ENCODE results near the gene BCKDK. TPM values are rescaled to one million over a fixed set of nuclear protein-coding genes. Genes with fewer than 3 reads are reported as not detected.

Gene BCKDK
- total and polyA plus RNA-seq, 3 experiments from 2014 or later, result 29.4 to 42.5 (median 40.0) TPM

DNA sequence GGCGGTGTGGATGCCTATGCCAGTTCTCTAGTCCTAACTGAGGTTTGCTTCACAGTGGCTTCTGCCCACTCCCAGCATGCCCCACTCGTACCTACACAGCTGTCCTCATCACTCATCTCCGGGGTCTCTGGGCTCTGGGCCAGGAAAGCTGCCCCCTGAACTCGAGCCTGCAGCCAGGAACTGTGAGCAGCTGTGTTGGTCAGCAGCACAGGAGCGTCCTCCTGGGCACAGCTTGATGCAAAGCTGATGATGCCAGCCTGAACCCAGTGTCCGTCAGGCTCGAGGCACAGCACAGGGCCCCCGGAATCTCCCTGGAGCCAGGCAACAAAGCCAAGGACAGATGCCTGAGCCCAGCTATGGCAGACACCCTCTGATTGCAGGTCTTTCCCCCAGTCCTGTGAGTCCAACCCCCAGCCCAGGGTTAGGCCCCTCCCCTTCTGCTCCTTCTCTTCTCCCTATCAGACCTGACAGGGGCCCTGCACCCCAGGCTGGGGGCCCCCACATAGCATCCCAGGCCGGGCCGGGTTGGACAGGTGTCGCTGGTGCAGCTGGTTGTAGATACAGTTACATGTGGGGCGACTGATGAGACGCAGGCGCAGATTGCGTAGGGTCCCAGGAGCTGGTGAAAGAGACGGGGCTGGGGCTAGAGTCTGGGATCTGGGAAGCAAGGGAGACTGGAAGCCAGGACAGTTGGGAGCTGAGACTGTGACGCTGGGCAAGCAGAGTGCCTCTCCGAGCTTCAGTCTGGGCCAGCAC, 22.1 kb upstream of the BCKDK start:
- peaks cover 3 to 18% (median 6%) of the 10 kb centered on the region in 3 donors for H3K4me1 Mint-ChIP-seq
- CTCF ChIA-PET, result no interaction called here

DNA sequence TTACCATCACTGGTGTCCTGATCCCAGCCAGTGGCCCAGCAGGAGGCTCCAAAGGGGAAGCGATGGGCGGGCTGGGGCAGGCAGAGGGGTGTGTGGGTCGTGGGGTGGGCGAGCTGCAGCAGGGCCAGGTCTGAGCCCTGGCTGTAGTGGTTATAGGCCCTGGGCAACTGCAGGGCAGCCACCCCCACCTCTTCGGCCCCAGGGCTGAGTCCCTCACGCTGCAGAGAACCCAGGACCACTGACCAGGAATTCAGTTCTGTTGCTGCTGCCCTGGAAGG, 21.6 kb upstream of the BCKDK start:
- no peaks in the 10 kb centered on the region for H3K27me3 Mint-ChIP-seq
- Histone ChIP-seq H3K9me3 (ENCODE audit: low read length) (no peaks in the 10 kb centered on the region), H3K27me3 (ENCODE audit: insufficient read depth, low read length, poor library complexity, severe bottlenecking) (no peaks in the 10 kb centered on the region), H3K4me1 (ENCODE audit: insufficient read depth, low read length) (no peaks in the 10 kb centered on the region), H3K27ac (ENCODE audit: low read depth, low read length) (no peak overlapping the region), H3K4me3 (ENCODE audit: low read length) (no peak overlapping the region), H3K36me3 (ENCODE audit: insufficient read depth, low read length) (peaks cover 10% of the 10 kb centered on the region)
- H3K36me3 Mint-ChIP-seq, result peaks cover 0 to 65% (median 2%) of the 10 kb centered on the region in 3 donors
- DNase-seq, result no peak
- peaks cover 3 to 18% (median 6%) of the 10 kb centered on the region in 3 donors for H3K4me1 Mint-ChIP-seq
- no peak overlapping the region for H3K27ac Mint-ChIP-seq
- no peak overlapping the region for H3K4me3 Mint-ChIP-seq
- POLR2A ChIA-PET, result no interaction called here
- CTCF ChIA-PET, result no interaction called here
- no peaks in the 10 kb centered on the region for H3K9me3 Mint-ChIP-seq

More for the DNA sequence above, 22.1 kb upstream of the BCKDK start:
- H3K27ac ChIP-seq (ENCODE audit: low read depth, low read length), result no peak overlapping the region
- no peak overlapping the region for H3K4me3 ChIP-seq (ENCODE audit: low read length)
- peaks cover 0 to 63% (median 2%) of the 10 kb centered on the region in 3 donors for H3K36me3 Mint-ChIP-seq
- no peaks in the 10 kb centered on the region for H3K27me3 ChIP-seq (ENCODE audit: insufficient read depth, low read length, poor library complexity, severe bottlenecking)
- no peaks in the 10 kb centered on the region for H3K9me3 Mint-ChIP-seq
- peak in 1 of 5 donors; percentile 43 for DNase-seq
- H3K4me1 ChIP-seq (ENCODE audit: insufficient read depth, low read length), result no peaks in the 10 kb centered on the region
- POLR2A ChIA-PET, result no interaction called here
- H3K27me3 Mint-ChIP-seq, result no peaks in the 10 kb centered on the region
- H3K4me3 Mint-ChIP-seq, result no peak overlapping the region
- peak overlapping the region in 4 of 8 donors; percentile 2 to 88 (median 50) for H3K27ac Mint-ChIP-seq
- no peaks in the 10 kb centered on the region for H3K9me3 ChIP-seq (ENCODE audit: low read length)
- H3K36me3 ChIP-seq (ENCODE audit: insufficient read depth, low read length), result peaks cover 9% of the 10 kb centered on the region

DNA sequence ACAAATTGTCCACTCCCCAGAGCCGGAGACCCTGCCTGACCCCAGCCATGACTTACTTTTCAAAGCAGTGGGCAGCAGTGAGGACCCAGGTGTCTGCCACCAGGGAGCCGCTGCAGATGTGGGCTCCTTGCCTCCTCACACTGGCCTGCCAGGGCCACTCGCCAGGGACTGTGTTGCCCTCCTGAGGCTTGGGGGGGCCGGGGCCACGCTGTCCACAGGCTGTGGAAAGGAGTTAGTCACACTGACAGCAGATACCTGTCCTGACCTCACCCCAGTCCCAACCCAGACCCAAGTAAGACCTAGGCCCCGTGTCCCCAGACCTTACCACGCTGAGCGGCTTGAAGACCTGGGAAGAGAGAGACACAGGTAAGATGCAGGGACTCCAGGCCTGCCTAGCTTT, 20.7 kb upstream of the BCKDK start:
- no peaks in the 10 kb centered on the region for H3K27me3 Mint-ChIP-seq
- CTCF ChIA-PET, result interaction anchor here (1.5 kb wide), 1 partner anchor 134 kb away, joined by 3 read pairs; no protein-coding TSS in a partner anchor
- Histone ChIP-seq H3K4me1 (ENCODE audit: insufficient read depth, low read length) (no peaks in the 10 kb centered on the region), H3K36me3 (ENCODE audit: insufficient read depth, low read length) (peaks cover 10% of the 10 kb centered on the region), H3K27me3 (ENCODE audit: insufficient read depth, low read length, poor library complexity, severe bottlenecking) (no peaks in the 10 kb centered on the region), H3K9me3 (ENCODE audit: low read length) (no peaks in the 10 kb centered on the region), H3K27ac (ENCODE audit: low read depth, low read length) (no peak overlapping the region), H3K4me3 (ENCODE audit: low read length) (no peak overlapping the region)
- no peak for DNase-seq
- POLR2A ChIA-PET, result no interaction called here
- H3K36me3 Mint-ChIP-seq, result peaks cover 0 to 58% (median 2%) of the 10 kb centered on the region in 3 donors
- H3K9me3 Mint-ChIP-seq, result no peaks in the 10 kb centered on the region
- H3K4me1 Mint-ChIP-seq, result peaks cover 2 to 11% (median 2%) of the 10 kb centered on the region in 3 donors
- H3K27ac Mint-ChIP-seq, result peak overlapping the region in 1 of 8 donors; percentile 15
- no peak overlapping the region for H3K4me3 Mint-ChIP-seq

DNA sequence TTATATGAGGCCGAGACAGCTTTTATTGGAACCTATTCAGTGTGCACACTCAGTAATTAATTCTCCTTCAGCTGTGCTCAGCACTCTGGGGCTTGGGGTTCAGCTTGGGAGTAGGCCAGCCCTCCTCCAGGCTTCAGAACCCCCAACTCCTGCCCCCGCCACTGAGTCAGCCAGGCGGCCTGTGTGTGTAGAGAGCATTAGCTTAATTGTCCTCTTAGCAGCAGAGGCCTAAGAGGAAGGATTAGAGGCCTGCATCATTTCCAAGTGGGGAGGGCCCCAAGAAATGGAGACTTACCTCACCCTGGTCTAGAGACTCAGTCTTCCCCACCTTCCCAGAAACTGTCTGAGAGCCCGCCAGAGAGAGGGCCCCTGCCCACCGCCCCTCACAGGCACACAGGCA, 20.2 kb upstream of the BCKDK start:
- no peak overlapping the region for H3K4me3 ChIP-seq (ENCODE audit: low read length)
- no peaks in the 10 kb centered on the region for H3K4me1 ChIP-seq (ENCODE audit: insufficient read depth, low read length)
- H3K27me3 ChIP-seq (ENCODE audit: insufficient read depth, low read length, poor library complexity, severe bottlenecking), result no peaks in the 10 kb centered on the region
- H3K27ac ChIP-seq (ENCODE audit: low read depth, low read length), result no peak overlapping the region
- Mint-ChIP-seq H3K27ac (peak overlapping the region in 1 of 8 donors; percentile 65), H3K36me3 (peaks cover 0 to 55% (median 2%) of the 10 kb centered on the region in 3 donors), H3K9me3 (no peaks in the 10 kb centered on the region), H3K27me3 (no peaks in the 10 kb centered on the region), H3K4me1 (peaks cover 4 to 15% (median 4%) of the 10 kb centered on the region in 3 donors), H3K4me3 (no peak overlapping the region)
- H3K36me3 ChIP-seq (ENCODE audit: insufficient read depth, low read length), result peaks cover 10% of the 10 kb centered on the region
- no peaks in the 10 kb centered on the region for H3K9me3 ChIP-seq (ENCODE audit: low read length)
- ChIA-PET CTCF (interaction anchor here (0.6 to 1.5 kb wide), 2 partner anchors 134 to 146 kb away, joined by 3 read pairs; no protein-coding TSS in a partner anchor), POLR2A (no interaction called here)
- no peak for DNase-seq

DNA sequence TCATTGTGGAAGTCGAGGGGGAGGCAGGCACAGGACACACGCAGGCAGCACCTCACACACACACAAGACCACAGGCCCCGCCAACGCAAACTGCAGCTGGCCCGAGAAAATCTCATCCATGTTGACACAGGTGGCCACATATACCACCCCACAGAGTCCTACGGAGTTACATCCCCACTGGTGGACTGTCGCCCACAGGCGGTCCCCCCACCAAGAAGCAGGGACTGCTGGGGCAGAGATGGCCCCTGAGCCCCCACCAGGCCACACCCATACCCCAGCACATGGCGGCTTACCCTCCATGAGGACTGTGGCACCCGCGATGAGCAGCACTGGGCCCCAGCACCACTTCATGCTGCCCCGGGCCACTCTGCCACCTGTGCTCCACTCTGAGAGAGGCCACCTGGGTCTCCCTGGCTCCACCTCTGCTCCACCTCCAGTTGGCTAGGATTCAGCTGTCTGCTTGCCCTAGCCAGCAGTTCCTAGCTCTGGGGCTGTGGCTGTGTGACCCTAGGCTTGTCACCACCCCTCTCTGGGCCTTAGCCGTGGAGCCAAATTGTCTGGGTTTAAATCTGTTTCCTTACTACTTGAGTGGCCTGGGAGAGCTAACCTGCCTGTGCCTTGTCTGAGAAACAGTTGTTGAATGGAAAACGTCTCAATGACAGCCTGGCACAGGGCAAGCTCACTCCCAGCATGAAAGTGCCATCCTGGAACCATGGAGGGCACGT, 19.6 kb upstream of the BCKDK start, which contains the start of gene PRSS53:
PRSS53 (minus strand) TSS at position 485 of the 725 bp plus-strand sequence; CDS start at position 351, 134 bp downstream.
- Histone ChIP-seq H3K9me3 (ENCODE audit: low read length) (no peaks in the 10 kb centered on the region), H3K27me3 (ENCODE audit: insufficient read depth, low read length, poor library complexity, severe bottlenecking) (no peaks in the 10 kb centered on the region), H3K36me3 (ENCODE audit: insufficient read depth, low read length) (peaks cover 10% of the 10 kb centered on the region), H3K4me1 (ENCODE audit: insufficient read depth, low read length) (no peaks in the 10 kb centered on the region), H3K27ac (ENCODE audit: low read depth, low read length) (no peak within 1 kb of the TSS), H3K4me3 (ENCODE audit: low read length) (no peak within 1 kb of the TSS)
- H3K27ac Mint-ChIP-seq, result peak within 1 kb of the TSS in 4 of 8 donors; percentile 64 to 78 (median 68)
- H3K4me1 Mint-ChIP-seq, result peaks cover 5 to 19% (median 9%) of the 10 kb centered on the region in 3 donors
- no peaks in the 10 kb centered on the region for H3K27me3 Mint-ChIP-seq
- POLR2A ChIA-PET, result no interaction called here
- DNase-seq, result no peak
- H3K4me3 Mint-ChIP-seq, result peak within 1 kb of the TSS in 1 of 7 donors; percentile 48
- H3K36me3 Mint-ChIP-seq, result peaks cover 0 to 50% (median 2%) of the 10 kb centered on the region in 3 donors
- H3K9me3 Mint-ChIP-seq, result no peaks in the 10 kb centered on the region
- CTCF ChIA-PET, result interaction anchor here (0.6 to 1.5 kb wide), 2 partner anchors 135 to 146 kb away, joined by 3 read pairs; no protein-coding TSS in a partner anchor

DNA sequence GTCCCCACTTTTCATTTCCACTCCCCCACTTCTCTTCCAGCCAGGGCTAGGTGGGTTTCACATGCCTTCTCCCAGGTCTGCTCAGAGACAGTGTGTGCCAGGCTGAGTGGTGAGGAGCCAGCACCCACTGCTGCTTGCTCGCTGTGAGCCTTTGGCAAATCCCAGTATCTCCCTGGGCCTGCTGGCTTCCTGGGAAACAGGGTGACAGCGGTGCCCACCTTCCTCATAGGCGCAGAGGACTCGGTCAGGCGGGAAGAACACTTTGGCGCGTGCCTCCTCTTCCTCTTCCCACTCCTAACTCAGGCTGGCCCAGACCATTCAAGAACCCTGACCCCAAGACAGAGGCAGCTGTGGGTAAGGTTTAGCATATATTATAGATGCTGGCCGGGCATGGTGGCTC, 19.0 kb upstream of the BCKDK start:
- Histone ChIP-seq H3K4me1 (ENCODE audit: insufficient read depth, low read length) (peaks cover 5% of the 10 kb centered on the region), H3K27ac (ENCODE audit: low read depth, low read length) (no peak overlapping the region), H3K36me3 (ENCODE audit: insufficient read depth, low read length) (peaks cover 10% of the 10 kb centered on the region), H3K9me3 (ENCODE audit: low read length) (no peaks in the 10 kb centered on the region), H3K27me3 (ENCODE audit: insufficient read depth, low read length, poor library complexity, severe bottlenecking) (no peaks in the 10 kb centered on the region), H3K4me3 (ENCODE audit: low read length) (no peak overlapping the region)
- ChIA-PET CTCF (interaction anchor here (1.5 kb wide), 1 partner anchor 136 kb away, joined by 3 read pairs; no protein-coding TSS in a partner anchor), POLR2A (no interaction called here)
- no peaks in the 10 kb centered on the region for H3K9me3 Mint-ChIP-seq
- H3K27ac Mint-ChIP-seq, result peak overlapping the region in 2 of 8 donors; percentile 64 to 70
- H3K36me3 Mint-ChIP-seq, result peaks cover 0 to 46% (median 2%) of the 10 kb centered on the region in 3 donors
- DNase-seq, result no peak
- peaks cover 10 to 24% (median 15%) of the 10 kb centered on the region in 3 donors for H3K4me1 Mint-ChIP-seq
- no peaks in the 10 kb centered on the region for H3K27me3 Mint-ChIP-seq
- peak overlapping the region in 1 of 7 donors; percentile 48 for H3K4me3 Mint-ChIP-seq

DNA sequence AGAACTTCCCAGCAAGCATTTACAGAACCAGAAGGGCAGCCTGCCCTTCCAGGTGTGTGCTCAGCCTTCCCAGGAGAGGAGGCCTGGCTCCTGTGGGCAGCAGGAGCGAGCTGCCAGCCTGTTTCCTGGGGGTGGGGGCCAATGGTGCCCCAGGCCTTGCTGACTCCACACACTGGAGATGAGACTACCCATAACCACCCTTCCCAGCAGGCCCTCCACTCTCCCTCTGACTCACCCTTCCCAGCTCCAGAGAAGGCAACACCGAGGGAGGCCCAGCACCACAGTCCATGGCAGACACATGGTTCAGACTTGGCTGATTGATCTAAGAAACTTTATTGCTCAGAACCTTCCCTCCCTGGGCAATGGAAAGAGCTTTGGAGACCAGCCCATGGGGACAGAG, 17.6 kb upstream of the BCKDK start:
- peak overlapping the region in 4 of 8 donors; percentile 23 to 86 (median 58) for H3K27ac Mint-ChIP-seq
- ChIA-PET POLR2A (no interaction called here), CTCF (no interaction called here)
- H3K4me3 Mint-ChIP-seq, result peak overlapping the region in 1 of 7 donors; percentile 54
- no peaks in the 10 kb centered on the region for H3K27me3 Mint-ChIP-seq
- Histone ChIP-seq H3K27ac (ENCODE audit: low read depth, low read length) (no peak overlapping the region), H3K9me3 (ENCODE audit: low read length) (no peaks in the 10 kb centered on the region), H3K27me3 (ENCODE audit: insufficient read depth, low read length, poor library complexity, severe bottlenecking) (no peaks in the 10 kb centered on the region), H3K36me3 (ENCODE audit: insufficient read depth, low read length) (peaks cover 10% of the 10 kb centered on the region), H3K4me1 (ENCODE audit: insufficient read depth, low read length) (peaks cover 12% of the 10 kb centered on the region), H3K4me3 (ENCODE audit: low read length) (no peak overlapping the region)
- H3K4me1 Mint-ChIP-seq, result peaks cover 20 to 32% (median 21%) of the 10 kb centered on the region in 3 donors
- no peak for DNase-seq
- H3K9me3 Mint-ChIP-seq, result no peaks in the 10 kb centered on the region
- H3K36me3 Mint-ChIP-seq, result peaks cover 0 to 45% (median 2%) of the 10 kb centered on the region in 3 donors

Data from CD8-positive, alpha-beta memory T cell (primary cell).